ENCODE measurements around the gene GEMIN8.

The GEMIN8 gene

DNA sequence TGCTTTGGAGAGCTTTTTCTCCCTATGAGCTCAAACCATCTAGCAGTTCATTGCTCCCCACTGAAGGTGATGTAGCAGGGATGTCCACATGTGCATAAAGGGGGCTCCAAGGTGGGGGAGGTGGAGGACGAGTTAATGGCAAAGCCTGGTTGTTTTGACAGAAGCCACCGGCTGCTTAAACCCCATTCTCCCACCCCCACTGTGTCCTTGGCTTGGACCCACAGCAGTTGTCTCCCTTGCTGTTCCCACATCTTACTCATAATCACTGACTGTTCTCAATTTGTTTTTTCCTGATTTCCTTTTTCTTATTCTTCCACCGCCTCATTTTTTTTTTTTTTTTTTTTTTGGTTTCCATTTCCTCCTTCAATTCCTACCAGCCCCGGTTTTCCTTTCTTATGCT is 72.7 kb downstream of the GEMIN8 start:
- H3K4me3 ChIP-seq (ENCODE audit: low read depth, low read length) = no peak overlapping the region
- TF ChIP-seq, protein P1, sequence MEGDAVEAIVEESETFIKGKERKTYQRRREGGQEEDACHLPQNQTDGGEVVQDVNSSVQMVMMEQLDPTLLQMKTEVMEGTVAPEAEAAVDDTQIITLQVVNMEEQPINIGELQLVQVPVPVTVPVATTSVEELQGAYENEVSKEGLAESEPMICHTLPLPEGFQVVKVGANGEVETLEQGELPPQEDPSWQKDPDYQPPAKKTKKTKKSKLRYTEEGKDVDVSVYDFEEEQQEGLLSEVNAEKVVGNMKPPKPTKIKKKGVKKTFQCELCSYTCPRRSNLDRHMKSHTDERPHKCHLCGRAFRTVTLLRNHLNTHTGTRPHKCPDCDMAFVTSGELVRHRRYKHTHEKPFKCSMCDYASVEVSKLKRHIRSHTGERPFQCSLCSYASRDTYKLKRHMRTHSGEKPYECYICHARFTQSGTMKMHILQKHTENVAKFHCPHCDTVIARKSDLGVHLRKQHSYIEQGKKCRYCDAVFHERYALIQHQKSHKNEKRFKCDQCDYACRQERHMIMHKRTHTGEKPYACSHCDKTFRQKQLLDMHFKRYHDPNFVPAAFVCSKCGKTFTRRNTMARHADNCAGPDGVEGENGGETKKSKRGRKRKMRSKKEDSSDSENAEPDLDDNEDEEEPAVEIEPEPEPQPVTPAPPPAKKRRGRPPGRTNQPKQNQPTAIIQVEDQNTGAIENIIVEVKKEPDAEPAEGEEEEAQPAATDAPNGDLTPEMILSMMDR (IDR thresholded peaks at IDR 0.05; ENCODE audit: low read depth, low read length) = no peak
